SK-N-SH (cell line): ENCODE measurements around the gene LARP1. TPM values are rescaled to one million over a fixed set of nuclear protein-coding genes. Genes with fewer than 3 reads are reported as not detected.

Experiments
- CTCF ChIA-PET: fragments of 300-600, 350-600 bp; formaldehyde crosslinking; extraction: SDS; loops from one replicate; lab custom pipeline; 2021; lab: Yijun Ruan, JAX
- POLR2A ChIA-PET: fragments of 350-600 bp; sonication (Branson Sonifier 250); formaldehyde crosslinking; extraction: SDS; loops from one replicate; lab custom pipeline; 2020; ENCODE audit warnings: antibody characterized with exemption, inconsistent platforms; lab: Yijun Ruan, JAX
- DNase-seq: peaks from one replicate; pipeline ENCODE4 v3.0.0; 2012
- H2AFZ ChIP-seq: fragments of 200-600 bp; sonication (generic); 2 replicates; pipeline ENCODE4 v1.8.1; 2016; ENCODE audit warnings: antibody characterized with exemption, mild to moderate bottlenecking, low read depth
- H3F3A ChIP-seq: fragments of 200-600 bp; sonication (generic); replicated peaks from 2 replicates; pipeline ENCODE3; 2016; ENCODE audit warnings: antibody characterized with exemption, mild to moderate bottlenecking; ENCODE audit not compliant: insufficient read depth
- H3K27ac ChIP-seq, 2 experiments: fragments of 200-500 bp in 1 of 2; fragments of 200-600 bp in 1 of 2; sonication (Bioruptor generic) in 1 of 2; sonication (generic), shearing (Covaris generic) in 1 of 2; 2 replicates each; pipeline versions ENCODE4 v1.5.1 to v1.6.1; 2014 to 2016; ENCODE audit warnings: low read depth in 2 of 2, inconsistent platforms in 1 of 2, low read length in 1 of 2, mild to moderate bottlenecking in 1 of 2, mixed read lengths in 1 of 2
- H3K27me3 ChIP-seq: fragments of 200-600 bp; sonication (generic), shearing (Covaris generic); 2 replicates; pipeline ENCODE4 v1.6.1; 2016; ENCODE audit warnings: mixed run types; ENCODE audit not compliant: insufficient read depth
- H3K36me3 ChIP-seq, 2 experiments: fragments of 200-500 bp in 1 of 2; fragments of 200-600 bp in 1 of 2; sonication (Bioruptor generic) in 1 of 2; sonication (generic) in 1 of 2; replicated peaks in 1 of 2; 2 replicates each; pipeline versions ENCODE3 to v1.5.1; 2014 to 2016; ENCODE audit warnings: low read length in 1 of 2, mild to moderate bottlenecking in 1 of 2; ENCODE audit not compliant: insufficient read depth in 2 of 2, control insufficient read depth in 1 of 2
- H3K4me1 ChIP-seq, 2 experiments: fragments of 200-500 bp in 1 of 2; fragments of 200-600 bp in 1 of 2; sonication (Bioruptor generic) in 1 of 2; sonication (generic), shearing (Covaris generic) in 1 of 2; 2 replicates each; pipeline versions ENCODE4 v1.5.1 to v1.6.1; 2014 to 2016; ENCODE audit warnings: low read depth in 1 of 2, low read length in 1 of 2, mixed run types in 1 of 2; ENCODE audit not compliant: insufficient read depth in 2 of 2, control insufficient read depth in 1 of 2
- H3K4me2 ChIP-seq: fragments of 200-600 bp; sonication (generic), shearing (Covaris generic); 2 replicates; pipeline ENCODE4 v1.6.1; 2017; ENCODE audit warnings: mixed run types
- H3K4me3 ChIP-seq, 2 experiments: fragments of 200-500 bp in 1 of 2; fragments of 200-600 bp in 1 of 2; sonication (Bioruptor generic) in 1 of 2; sonication (generic), shearing (Covaris generic) in 1 of 2; 2 replicates each; pipeline versions ENCODE4 v1.5.1 to v1.8.1; 2014 to 2016; ENCODE audit warnings: low read depth in 2 of 2, inconsistent platforms in 1 of 2, low read length in 1 of 2, mild to moderate bottlenecking in 1 of 2, mixed read lengths in 1 of 2, moderate library complexity in 1 of 2
- H3K79me2 ChIP-seq: fragments of 200-600 bp; sonication (generic); 2 replicates; pipeline ENCODE4 v1.8.1; 2017; ENCODE audit warnings: mild to moderate bottlenecking; ENCODE audit not compliant: insufficient read depth
- H3K9ac ChIP-seq: fragments of 200-600 bp; sonication (generic); 2 replicates; pipeline ENCODE4 v1.6.1; 2017; ENCODE audit warnings: mixed run types
- H3K9me2 ChIP-seq: fragments of 200-600 bp; sonication (generic); 2 replicates; pipeline ENCODE4 v1.6.1; 2017; ENCODE audit warnings: mixed run types
- H3K9me3 ChIP-seq: fragments of 200-600 bp; sonication (generic); 2 replicates; pipeline ENCODE4 v1.6.1; 2017; ENCODE audit warnings: mixed run types, mild to moderate bottlenecking, moderate library complexity
- H4K20me1 ChIP-seq: fragments of 200-600 bp; sonication (generic); 2 replicates; pipeline ENCODE4 v1.6.1; 2017; ENCODE audit warnings: mild to moderate bottlenecking, mixed run types; ENCODE audit not compliant: insufficient read depth
- ELF1 ChIP-seq: IDR thresholded peaks from 2 replicates; pipeline ENCODE4 v1.4.0; 2012
- FOSL2 ChIP-seq: IDR thresholded peaks from 2 replicates; pipeline ENCODE4 v1.4.0; 2012; ENCODE audit warnings: low read depth, mild to moderate bottlenecking, moderate library complexity, borderline replicate concordance
- FOXJ3 ChIP-seq: sonication (generic); formaldehyde crosslinking; IDR thresholded peaks from 2 replicates; pipeline ENCODE4 v1.5.1; 2020; ENCODE audit warnings: mild to moderate bottlenecking, missing genetic modification reagents
- MEF2A ChIP-seq: IDR thresholded peaks from 2 replicates; pipeline ENCODE4 v1.4.0; 2012; ENCODE audit warnings: low read depth, borderline replicate concordance
- MXI1 ChIP-seq: IDR thresholded peaks from 2 replicates; pipeline ENCODE4 v1.6.1; 2012; ENCODE audit warnings: mild to moderate bottlenecking, low read depth, low read length, improper control_type of control experiment
- RCOR1 ChIP-seq: fragments of 150-350 bp; IDR thresholded peaks from 2 replicates; pipeline ENCODE4 v1.6.1; 2017; ENCODE audit warnings: antibody characterized with exemption, low read length
- RFX5 ChIP-seq: IDR thresholded peaks from 2 replicates; pipeline ENCODE4 v1.6.1; 2012; ENCODE audit warnings: mild to moderate bottlenecking, improper control_type of control experiment, low read length
- SIN3A ChIP-seq: IDR thresholded peaks from 2 replicates; pipeline ENCODE4 v1.6.1; 2012; ENCODE audit warnings: low read depth, mild to moderate bottlenecking, low read length, moderate library complexity, borderline replicate concordance
- SMC3 ChIP-seq: IDR thresholded peaks from 2 replicates; pipeline ENCODE4 v1.6.1; 2012; ENCODE audit warnings: low read depth, low read length, improper control_type of control experiment
- TAF1 ChIP-seq: IDR thresholded peaks from 2 replicates; pipeline ENCODE4 v1.6.1; 2012; ENCODE audit warnings: low read depth, mild to moderate bottlenecking, low read length, moderate library complexity, borderline replicate concordance
- TCF12 ChIP-seq: IDR thresholded peaks from 2 replicates; pipeline ENCODE4 v1.4.0; 2012
- YY1 ChIP-seq: IDR thresholded peaks from 2 replicates; pipeline ENCODE4 v1.4.0; 2012; ENCODE audit warnings: low read depth, mild to moderate bottlenecking
- WGBS: methylation state at CpG from one replicate; pipeline ENCODE4 v1.1.6; 2017; ENCODE audit warnings: low lambda C conversion rate; 5-methylcytosine and 5-hydroxymethylcytosine counted together
- polyA plus RNA-seq, 3 experiments: library from polyadenylated mRNA; depleted of rRNA; stranded (reverse); fragments of >200 nt; gene quantifications; 2 replicates each; pipeline ENCODE4 v1.2.3, GENCODE V29; 2012
- TF ChIP-seq, protein P1 (sequence below): IDR thresholded peaks from 2 replicates; pipeline ENCODE4 v1.4.0; 2012; ENCODE audit warnings: low read depth, borderline replicate concordance
- TF ChIP-seq, protein P2 (sequence below): IDR thresholded peaks from 2 replicates; pipeline ENCODE4 v1.4.0; 2012; ENCODE audit warnings: low read depth
- TF ChIP-seq, protein P3 (sequence below): IDR thresholded peaks from 2 replicates; pipeline ENCODE4 v1.6.1; 2012; ENCODE audit warnings: mild to moderate bottlenecking, low read depth, low read length, moderate library complexity
- TF ChIP-seq, protein P4 (sequence below): fragments of 150-350 bp; IDR thresholded peaks from 2 replicates; pipeline ENCODE4 v1.6.1; 2016; ENCODE audit warnings: mild to moderate bottlenecking, low read depth, low read length

LARP1 gene
- polyA plus RNA-seq, 1 of the 3 experiments (the other 2 are of a cell fraction) = 57.4 TPM

DNA sequence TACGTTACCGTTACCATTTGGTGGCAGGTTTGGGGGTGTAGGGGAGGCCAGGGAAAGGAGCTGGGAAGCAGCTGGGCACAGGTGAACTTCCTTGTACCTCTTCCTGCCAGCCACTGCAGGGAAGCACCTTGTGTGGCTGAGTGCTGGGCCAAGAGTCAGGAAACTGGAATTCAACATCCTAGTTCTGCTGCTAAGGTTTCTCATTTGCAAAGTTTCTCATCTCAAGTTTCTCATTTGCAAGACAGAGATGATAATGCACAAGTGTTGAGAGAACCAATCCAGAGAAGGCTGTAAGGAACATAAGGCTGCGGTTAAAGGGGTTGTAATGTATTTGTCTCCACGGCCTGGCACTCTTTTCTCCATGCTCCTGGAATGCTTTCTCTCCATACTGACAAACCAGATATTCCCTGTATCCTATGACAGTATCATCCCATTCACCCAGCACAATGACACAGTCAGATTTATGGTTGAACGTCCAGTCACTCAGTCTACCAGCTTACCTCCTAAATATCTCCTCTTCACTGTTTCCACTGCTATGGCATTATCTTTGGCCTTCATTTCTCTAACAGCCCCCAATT, 33.6 kb upstream of the LARP1 start:
- CTCF ChIA-PET = interaction anchor here (1.8 kb wide), 1 partner anchor 38 kb away, joined by 4 read pairs; no protein-coding TSS in a partner anchor
- no peaks in the 10 kb centered on the region for H3K9me3 ChIP-seq
- 83% methylated on average over 5 of the region's 5 CpGs for WGBS

DNA sequence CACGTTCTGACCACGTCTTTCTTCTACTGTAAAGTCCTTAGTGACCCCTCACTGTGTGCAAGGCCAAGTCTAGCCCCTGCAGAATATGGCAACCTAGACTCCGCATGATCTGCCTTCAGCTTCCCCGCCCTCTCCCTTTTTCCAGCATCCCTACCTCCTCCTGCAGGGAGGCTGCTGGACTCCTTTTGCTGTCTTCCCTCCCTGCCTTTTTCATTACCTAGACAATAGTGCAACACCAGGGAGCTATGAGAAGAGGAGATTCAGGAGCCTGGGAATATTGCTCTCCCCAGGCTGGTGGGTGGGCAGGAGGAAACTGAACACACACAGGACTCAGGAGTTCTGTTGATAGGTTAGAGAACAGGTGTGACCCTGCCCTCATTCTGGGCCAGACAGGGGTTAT, 33.1 kb upstream of the LARP1 start:
- no peak overlapping the region for H3K27ac ChIP-seq
- H3K27me3 ChIP-seq = no peaks in the 10 kb centered on the region
- no peak overlapping the region for H2AFZ ChIP-seq
- CTCF ChIA-PET = interaction anchor here (1.3 to 1.8 kb wide), 2 partner anchors 38 to 49 kb away, joined by 3 to 4 read pairs; no protein-coding TSS in a partner anchor
- no peaks in the 10 kb centered on the region for H3F3A ChIP-seq
- no peaks in the 10 kb centered on the region for H3K9me2 ChIP-seq
- 65% methylated on average over 4 of the region's 4 CpGs for WGBS
- no peaks in the 10 kb centered on the region for H3K36me3 ChIP-seq
- no peak for DNase-seq
- H3K4me1 ChIP-seq = no peaks in the 10 kb centered on the region
- H3K9me3 ChIP-seq = no peaks in the 10 kb centered on the region
- no peak overlapping the region for H3K4me3 ChIP-seq
- H3K79me2 ChIP-seq = no peaks in the 10 kb centered on the region
- no peak for TF ChIP-seq SMC3
- TF ChIP-seq, protein P1, sequence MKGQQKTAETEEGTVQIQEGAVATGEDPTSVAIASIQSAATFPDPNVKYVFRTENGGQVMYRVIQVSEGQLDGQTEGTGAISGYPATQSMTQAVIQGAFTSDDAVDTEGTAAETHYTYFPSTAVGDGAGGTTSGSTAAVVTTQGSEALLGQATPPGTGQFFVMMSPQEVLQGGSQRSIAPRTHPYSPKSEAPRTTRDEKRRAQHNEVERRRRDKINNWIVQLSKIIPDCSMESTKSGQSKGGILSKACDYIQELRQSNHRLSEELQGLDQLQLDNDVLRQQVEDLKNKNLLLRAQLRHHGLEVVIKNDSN = no peak
- TF ChIP-seq ELF1 = no peak
- TF ChIP-seq, protein P2, sequence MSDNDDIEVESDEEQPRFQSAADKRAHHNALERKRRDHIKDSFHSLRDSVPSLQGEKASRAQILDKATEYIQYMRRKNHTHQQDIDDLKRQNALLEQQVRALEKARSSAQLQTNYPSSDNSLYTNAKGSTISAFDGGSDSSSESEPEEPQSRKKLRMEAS = no peak
- TF ChIP-seq YY1 = no peak
- TF ChIP-seq MEF2A = no peak
- no peak for TF ChIP-seq RFX5
- no peak for TF ChIP-seq FOSL2
- TF ChIP-seq SIN3A = no peak
- no peak for TF ChIP-seq TAF1
- no peak for TF ChIP-seq FOXJ3 (CRISPR knock-in tag)
- TF ChIP-seq RCOR1 = no peak
- no peaks in the 10 kb centered on the region for H4K20me1 ChIP-seq
- H3K4me2 ChIP-seq = no peak overlapping the region
- H3K9ac ChIP-seq = no peak overlapping the region
- POLR2A ChIA-PET = no interaction called here

More for the DNA sequence above, 33.6 kb upstream of the LARP1 start:
- H3K79me2 ChIP-seq = no peaks in the 10 kb centered on the region
- H3K36me3 ChIP-seq = no peaks in the 10 kb centered on the region
- H3F3A ChIP-seq = no peaks in the 10 kb centered on the region
- H4K20me1 ChIP-seq = no peaks in the 10 kb centered on the region
- H2AFZ ChIP-seq = no peak overlapping the region
- no peaks in the 10 kb centered on the region for H3K27me3 ChIP-seq
- TF ChIP-seq, protein P3, sequence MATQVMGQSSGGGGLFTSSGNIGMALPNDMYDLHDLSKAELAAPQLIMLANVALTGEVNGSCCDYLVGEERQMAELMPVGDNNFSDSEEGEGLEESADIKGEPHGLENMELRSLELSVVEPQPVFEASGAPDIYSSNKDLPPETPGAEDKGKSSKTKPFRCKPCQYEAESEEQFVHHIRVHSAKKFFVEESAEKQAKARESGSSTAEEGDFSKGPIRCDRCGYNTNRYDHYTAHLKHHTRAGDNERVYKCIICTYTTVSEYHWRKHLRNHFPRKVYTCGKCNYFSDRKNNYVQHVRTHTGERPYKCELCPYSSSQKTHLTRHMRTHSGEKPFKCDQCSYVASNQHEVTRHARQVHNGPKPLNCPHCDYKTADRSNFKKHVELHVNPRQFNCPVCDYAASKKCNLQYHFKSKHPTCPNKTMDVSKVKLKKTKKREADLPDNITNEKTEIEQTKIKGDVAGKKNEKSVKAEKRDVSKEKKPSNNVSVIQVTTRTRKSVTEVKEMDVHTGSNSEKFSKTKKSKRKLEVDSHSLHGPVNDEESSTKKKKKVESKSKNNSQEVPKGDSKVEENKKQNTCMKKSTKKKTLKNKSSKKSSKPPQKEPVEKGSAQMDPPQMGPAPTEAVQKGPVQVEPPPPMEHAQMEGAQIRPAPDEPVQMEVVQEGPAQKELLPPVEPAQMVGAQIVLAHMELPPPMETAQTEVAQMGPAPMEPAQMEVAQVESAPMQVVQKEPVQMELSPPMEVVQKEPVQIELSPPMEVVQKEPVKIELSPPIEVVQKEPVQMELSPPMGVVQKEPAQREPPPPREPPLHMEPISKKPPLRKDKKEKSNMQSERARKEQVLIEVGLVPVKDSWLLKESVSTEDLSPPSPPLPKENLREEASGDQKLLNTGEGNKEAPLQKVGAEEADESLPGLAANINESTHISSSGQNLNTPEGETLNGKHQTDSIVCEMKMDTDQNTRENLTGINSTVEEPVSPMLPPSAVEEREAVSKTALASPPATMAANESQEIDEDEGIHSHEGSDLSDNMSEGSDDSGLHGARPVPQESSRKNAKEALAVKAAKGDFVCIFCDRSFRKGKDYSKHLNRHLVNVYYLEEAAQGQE = no peak
- TF ChIP-seq, protein P2 = no peak
- TF ChIP-seq RCOR1 (no peak), MXI1 (no peak), SMC3 (no peak), TCF12 (no peak)
- TF ChIP-seq, protein P4, sequence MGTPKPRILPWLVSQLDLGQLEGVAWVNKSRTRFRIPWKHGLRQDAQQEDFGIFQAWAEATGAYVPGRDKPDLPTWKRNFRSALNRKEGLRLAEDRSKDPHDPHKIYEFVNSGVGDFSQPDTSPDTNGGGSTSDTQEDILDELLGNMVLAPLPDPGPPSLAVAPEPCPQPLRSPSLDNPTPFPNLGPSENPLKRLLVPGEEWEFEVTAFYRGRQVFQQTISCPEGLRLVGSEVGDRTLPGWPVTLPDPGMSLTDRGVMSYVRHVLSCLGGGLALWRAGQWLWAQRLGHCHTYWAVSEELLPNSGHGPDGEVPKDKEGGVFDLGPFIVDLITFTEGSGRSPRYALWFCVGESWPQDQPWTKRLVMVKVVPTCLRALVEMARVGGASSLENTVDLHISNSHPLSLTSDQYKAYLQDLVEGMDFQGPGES = no peak
- TF ChIP-seq, all 33 proteins: peak for 0
- POLR2A ChIA-PET = no interaction called here
- no peaks in the 10 kb centered on the region for H3K4me1 ChIP-seq
- no peak overlapping the region for H3K9ac ChIP-seq
- no peak overlapping the region for H3K27ac ChIP-seq
- no peak overlapping the region for H3K4me2 ChIP-seq
- H3K4me3 ChIP-seq = no peak overlapping the region
- H3K9me2 ChIP-seq = no peaks in the 10 kb centered on the region
- no peak for DNase-seq
